Ureter (tissue), 1 donor: Measurements from ENCODE around the gene KLRF2. TPM values are rescaled to one million over a fixed set of nuclear protein-coding genes. Genes with fewer than 3 reads are reported as not detected.
"Not testable (repeated sequence)": the region's sequence is repeated elsewhere in the genome, so short reads cannot be mapped to it uniquely, and the experiment has no call there.

Source experiments
- DNase-seq: peaks from one replicate; pipeline ENCODE4 v3.0.0-alpha.2; 2020; ENCODE audit warnings: low spot score
- total RNA-seq: library from RNA; stranded (reverse); gene quantifications from one replicate; pipeline ENCODE4 v1.2.4, GENCODE V29; 2023
- donor health status: DM: yes; HTN: yes; CAD: no.

KLRF2 gene, protein sequence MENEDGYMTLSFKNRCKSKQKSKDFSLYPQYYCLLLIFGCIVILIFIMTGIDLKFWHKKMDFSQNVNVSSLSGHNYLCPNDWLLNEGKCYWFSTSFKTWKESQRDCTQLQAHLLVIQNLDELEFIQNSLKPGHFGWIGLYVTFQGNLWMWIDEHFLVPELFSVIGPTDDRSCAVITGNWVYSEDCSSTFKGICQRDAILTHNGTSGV
- not detected for total RNA-seq

DNA sequence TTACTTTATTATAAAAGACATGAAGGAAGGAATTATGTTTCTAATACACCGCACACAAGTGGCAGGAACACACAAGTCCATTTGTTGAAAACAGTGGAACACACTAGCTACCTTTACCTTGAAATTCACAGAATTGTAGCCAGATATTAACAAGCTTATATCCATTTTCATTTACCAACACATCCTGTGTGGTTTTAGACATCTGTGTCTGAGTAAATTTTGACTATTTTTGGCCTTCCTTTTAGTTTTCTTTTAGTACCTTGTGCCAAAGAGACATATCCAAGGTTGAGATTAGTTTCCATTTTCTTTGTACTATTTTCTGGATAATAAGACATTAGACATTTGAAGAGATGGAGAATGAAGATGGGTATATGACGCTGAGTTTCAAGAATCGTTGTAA, at the start of gene KLRF2:
TSS of gene KLRF2 (plus strand) at position 244 of the 400 bp plus-strand sequence. CDS start at position 351, 107 bp downstream.
- no peak for DNase-seq

- no peak for DNase-seq
Measured at GRCh38 chr12:9831720-9832119, 49.6 kb upstream of the KLRF2 start.

- DNase-seq: no peak
Measured at GRCh38 chr12:9843407-9843806, 37.9 kb upstream of the KLRF2 start.

- DNase-seq: no peak
Measured at GRCh38 chr12:9848899-9849298, 32.4 kb upstream of the KLRF2 start.

- no peak for DNase-seq
Measured at GRCh38 chr12:9851050-9851449, 30.2 kb upstream of the KLRF2 start.

- DNase-seq: no peak
Measured at GRCh38 chr12:9851927-9852326, 29.4 kb upstream of the KLRF2 start.

- DNase-seq: no peak
Measured at GRCh38 chr12:9856151-9856550, 25.1 kb upstream of the KLRF2 start.

GRCh38 chr12:9856894-9857293, 24.4 kb upstream of the KLRF2 start:
- no peak for DNase-seq

DNA sequence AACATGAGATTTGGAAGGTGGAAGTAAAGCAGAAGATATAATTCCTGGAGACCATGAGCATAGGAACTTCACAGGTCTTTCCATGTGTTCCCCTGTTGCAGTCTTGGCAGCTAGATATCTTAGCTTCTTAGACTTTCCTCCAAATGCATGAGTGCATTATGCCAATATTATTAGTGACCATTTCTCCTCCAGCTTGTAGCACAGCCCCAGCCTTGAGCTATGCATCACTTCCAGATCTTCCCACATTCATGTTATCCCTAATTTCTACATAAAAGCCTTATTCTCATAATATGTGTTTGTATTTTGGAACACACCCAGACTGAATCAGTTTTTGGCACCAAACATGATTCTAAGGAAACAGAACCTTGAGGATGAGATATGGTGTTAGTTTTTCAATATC, 23.2 kb upstream of the KLRF2 start:
- no peak for DNase-seq

DNA sequence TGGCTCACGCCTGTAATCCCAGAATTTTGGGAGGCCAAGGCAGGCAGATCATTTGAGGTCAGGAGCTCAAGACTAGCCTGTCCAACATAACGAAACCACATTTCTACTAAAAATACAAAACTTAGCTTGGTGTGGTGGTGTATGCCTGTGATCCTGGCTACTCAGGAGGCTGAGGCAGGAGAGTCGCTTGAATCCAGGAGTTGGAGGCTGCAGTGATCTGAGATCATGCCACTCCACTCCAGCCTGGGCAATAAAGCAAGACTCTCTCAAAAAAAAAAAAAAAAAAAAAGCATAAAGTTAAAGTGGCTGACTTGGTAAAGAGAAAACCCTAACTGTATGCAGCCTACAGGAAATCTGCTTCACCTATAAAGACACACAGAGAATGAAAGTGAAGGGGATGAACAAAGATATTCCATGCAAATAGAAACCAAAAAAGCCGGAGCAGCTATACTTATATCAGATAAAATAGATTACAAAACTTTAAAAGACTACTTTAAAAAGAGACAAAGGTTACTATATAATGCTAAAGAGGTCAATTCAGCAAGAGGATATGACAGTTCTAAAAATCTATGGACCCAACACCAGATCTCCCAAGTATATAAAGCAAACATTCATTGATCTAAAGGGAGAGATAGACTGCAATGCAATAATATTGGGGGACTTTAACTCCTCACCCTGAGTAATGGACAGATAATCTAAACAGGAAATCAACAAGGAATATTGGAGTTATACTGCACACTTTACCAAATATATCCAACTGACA, 16.2 kb upstream of the KLRF2 start:
- DNase-seq: no peak

GRCh38 chr12:9866860-9867269, 14.4 kb upstream of the KLRF2 start:
- DNase-seq: no peak

DNA sequence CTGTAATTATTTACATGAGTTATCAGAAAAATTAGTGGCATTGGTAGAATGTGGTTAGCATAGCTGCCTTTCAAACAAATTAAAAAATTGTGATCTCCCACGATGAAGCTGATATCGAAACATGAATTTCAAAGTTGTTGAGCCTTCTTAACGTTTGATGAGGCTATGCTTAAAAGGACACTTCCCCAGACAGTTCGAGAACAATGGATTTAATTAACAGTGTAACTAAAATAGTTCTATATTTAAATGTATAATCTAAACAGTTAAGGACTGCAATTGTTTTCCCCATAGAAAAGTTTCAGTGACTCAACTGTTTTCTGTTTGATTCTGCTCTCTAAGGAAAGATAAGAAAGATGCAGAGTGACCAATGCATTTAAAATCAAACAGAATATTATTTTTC, 13.8 kb upstream of the KLRF2 start:
- DNase-seq: no peak

GRCh38 chr12:9868311-9868801, 12.9 kb upstream of the KLRF2 start:
- DNase-seq: no peak

DNA sequence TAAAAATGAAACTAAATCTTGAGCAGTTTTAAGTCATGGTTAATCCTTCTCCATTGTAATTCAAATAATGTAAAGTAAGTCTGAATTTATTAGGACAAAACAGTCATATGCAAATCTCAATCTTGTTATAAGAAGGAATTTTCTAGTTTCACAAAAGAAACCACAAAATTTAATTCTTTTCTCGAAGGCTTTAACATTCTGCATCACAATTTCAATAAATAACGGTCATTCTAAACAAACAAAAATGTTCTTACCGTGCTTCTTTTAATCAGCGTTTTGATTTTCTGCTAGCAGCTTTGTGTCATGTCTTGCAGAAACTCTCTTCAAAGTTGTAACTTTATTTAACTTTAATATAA, 12.4 kb upstream of the KLRF2 start:
- DNase-seq: no peak

GRCh38 chr12:9869307-9870161, 11.8 kb upstream of the KLRF2 start, which contains the start of gene CLEC2B:
TSS of gene CLEC2B (minus strand) at chr12:9869354.
- DNase-seq: no peak

DNA sequence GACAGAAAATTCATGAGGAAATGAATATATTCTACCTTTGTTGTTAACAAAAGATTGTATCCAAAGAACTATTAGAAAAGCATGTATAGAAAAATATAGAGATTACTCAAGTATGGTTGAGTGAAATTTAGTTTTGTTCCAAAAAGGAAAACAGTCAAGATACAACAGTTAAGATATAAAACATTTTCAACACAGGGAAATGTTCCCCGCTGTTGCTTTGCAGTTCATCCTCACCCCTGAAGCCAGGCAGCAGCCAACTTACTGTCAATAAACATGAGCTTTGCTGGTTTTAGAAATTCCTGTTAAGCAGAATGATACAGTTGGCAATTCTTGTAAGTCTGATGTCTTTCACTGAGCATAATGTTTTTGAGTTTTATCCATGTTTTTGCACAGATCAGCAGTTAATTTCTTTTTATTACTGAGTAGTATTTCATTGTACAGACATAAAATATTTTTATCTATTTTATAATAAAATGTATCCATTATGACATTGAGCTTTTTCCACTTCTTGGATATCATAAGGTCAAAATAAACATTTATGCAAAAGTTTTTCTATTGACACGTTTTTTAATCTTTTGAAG, 10.9 kb upstream of the KLRF2 start:
- no peak for DNase-seq

GRCh38 chr12:9872162-9872561, 9.1 kb upstream of the KLRF2 start:
- no peak for DNase-seq

GRCh38 chr12:9872742-9873141, 8.5 kb upstream of the KLRF2 start:
- peak; percentile 70 for DNase-seq

- DNase-seq: not testable (repeated sequence)
Measured at GRCh38 chr12:9876120-9876519, 5.2 kb upstream of the KLRF2 start.

GRCh38 chr12:9880532-9881078, 684 bp upstream of the KLRF2 start:
- no peak for DNase-seq

DNA sequence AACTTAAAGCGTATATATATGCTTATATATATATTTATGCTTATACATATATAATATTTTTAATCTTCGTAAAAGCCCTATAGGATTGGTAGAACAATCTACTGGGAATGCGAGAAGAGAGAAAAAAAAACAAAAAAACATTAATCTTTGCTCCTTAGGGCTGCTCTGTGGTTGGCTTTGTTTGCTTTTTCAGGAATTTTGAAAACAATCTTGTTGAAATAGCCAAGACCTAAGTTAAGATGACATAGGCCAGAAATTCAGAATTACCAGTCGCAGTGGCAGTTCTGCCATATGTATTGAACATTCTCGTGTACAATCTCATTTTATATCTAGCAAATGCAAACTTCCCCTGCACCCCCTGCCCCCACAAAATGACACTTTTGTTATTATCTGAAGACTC, 699 bp downstream of the KLRF2 start:
- no peak for DNase-seq

DNA sequence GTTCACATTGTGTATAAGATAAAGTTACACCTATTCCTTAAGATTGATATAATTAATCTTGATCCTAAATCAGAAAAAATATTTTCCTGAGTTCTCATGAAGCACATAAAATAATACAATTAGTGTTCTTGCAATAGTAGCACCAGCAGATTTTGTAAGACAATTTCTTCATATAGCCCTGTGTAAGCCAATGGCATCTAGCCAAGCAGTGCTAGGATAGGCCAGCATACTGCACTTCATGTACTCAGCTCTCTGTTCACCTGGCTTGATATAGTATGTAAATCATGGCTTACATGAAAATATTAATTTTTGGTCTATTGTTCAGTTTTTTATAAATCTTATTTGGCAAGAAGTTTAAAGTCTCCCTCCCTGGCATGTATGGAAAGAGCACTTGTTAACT, 1.9 kb downstream of the KLRF2 start:
- no peak for DNase-seq
